ENCODE results near the gene FRMD4B. TPM values are rescaled to one million over a fixed set of nuclear protein-coding genes. Genes with fewer than 3 reads are reported as not detected.

The FRMD4B gene
- total and polyA plus RNA-seq, 2 experiments from 2014 or later = 6.4 to 12.8 TPM

- TF ChIP-seq, protein P1, sequence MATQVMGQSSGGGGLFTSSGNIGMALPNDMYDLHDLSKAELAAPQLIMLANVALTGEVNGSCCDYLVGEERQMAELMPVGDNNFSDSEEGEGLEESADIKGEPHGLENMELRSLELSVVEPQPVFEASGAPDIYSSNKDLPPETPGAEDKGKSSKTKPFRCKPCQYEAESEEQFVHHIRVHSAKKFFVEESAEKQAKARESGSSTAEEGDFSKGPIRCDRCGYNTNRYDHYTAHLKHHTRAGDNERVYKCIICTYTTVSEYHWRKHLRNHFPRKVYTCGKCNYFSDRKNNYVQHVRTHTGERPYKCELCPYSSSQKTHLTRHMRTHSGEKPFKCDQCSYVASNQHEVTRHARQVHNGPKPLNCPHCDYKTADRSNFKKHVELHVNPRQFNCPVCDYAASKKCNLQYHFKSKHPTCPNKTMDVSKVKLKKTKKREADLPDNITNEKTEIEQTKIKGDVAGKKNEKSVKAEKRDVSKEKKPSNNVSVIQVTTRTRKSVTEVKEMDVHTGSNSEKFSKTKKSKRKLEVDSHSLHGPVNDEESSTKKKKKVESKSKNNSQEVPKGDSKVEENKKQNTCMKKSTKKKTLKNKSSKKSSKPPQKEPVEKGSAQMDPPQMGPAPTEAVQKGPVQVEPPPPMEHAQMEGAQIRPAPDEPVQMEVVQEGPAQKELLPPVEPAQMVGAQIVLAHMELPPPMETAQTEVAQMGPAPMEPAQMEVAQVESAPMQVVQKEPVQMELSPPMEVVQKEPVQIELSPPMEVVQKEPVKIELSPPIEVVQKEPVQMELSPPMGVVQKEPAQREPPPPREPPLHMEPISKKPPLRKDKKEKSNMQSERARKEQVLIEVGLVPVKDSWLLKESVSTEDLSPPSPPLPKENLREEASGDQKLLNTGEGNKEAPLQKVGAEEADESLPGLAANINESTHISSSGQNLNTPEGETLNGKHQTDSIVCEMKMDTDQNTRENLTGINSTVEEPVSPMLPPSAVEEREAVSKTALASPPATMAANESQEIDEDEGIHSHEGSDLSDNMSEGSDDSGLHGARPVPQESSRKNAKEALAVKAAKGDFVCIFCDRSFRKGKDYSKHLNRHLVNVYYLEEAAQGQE (IDR thresholded peaks at IDR 0.05; ENCODE audit: unreplicated experiment) = no peak
Measured at GRCh38 chr3:69339760-69340159, 46.1 kb downstream of the FRMD4B start (continued).

DNA sequence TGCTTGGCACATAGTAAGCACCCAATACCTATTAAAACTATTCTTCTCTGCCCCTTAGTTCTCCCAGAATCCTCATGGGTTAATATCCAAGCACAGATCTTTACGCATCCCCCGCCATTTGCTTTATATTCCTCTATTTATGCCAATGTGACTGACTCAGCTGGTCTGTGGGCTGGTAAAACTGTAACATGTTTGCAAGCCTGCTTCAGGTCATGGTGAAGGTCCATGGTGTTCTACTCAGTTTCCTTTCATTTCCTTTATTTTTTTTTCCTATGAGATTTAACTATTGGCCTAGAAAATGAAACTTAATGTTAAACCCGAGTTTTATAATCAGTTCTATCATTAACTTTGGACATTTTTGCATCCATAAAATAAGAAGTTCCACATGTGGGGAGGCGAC lies 47.0 kb downstream of the FRMD4B start:
- Histone ChIP-seq H3K79me2 (replicated peaks; ENCODE audit: insufficient read depth) (no peaks in the 10 kb centered on the region), H3K4me3 (no peak overlapping the region), H3K9me2 (ENCODE audit: insufficient read depth) (no peaks in the 10 kb centered on the region), H3K4me2 (no peak overlapping the region), H3F3A (replicated peaks; ENCODE audit: low read depth) (no peaks in the 10 kb centered on the region), H2AFZ (no peak overlapping the region), H3K4me1 (ENCODE audit: insufficient read depth) (peaks cover 12% of the 10 kb centered on the region; the same call in 1 of the 2 replicates), H3K27ac (ENCODE audit: low read depth) (no peak overlapping the region), H3K36me3 (ENCODE audit: insufficient read depth) (no peaks in the 10 kb centered on the region), H4K20me1 (replicated peaks; ENCODE audit: insufficient read depth) (no peaks in the 10 kb centered on the region; the same call in 1 of the 2 replicates), H3K27me3 (ENCODE audit: insufficient read depth) (no peaks in the 10 kb centered on the region)
- H3K27ac Mint-ChIP-seq = no peak overlapping the region
- peaks cover 9% of the 10 kb centered on the region for H3K4me1 Mint-ChIP-seq
- ATAC-seq = no peak
- H3K27me3 Mint-ChIP-seq (ENCODE audit: insufficient read depth, low read depth, poor library complexity) = peaks cover 2% of the 10 kb centered on the region
- peaks cover 4% of the 10 kb centered on the region; the same call in 1 of the 3 replicates for H3K36me3 Mint-ChIP-seq (ENCODE audit: low read depth)
- DNase-seq (ENCODE audit: low spot score) = no peak
- H3K4me3 Mint-ChIP-seq = no peak overlapping the region
- peaks cover 7% of the 10 kb centered on the region; the same call in 1 of the 3 replicates for H3K9me3 Mint-ChIP-seq
- TF ChIP-seq STAT1 (IDR thresholded peaks at IDR 0.05; ENCODE audit: unreplicated experiment) (no peak), ZNF331 (CRISPR knock-in tag; IDR thresholded peaks at IDR 0.05; ENCODE audit: low read depth) (no peak), POLR2AphosphoS5 (IDR thresholded peaks at IDR 0.05; ENCODE audit: low read depth) (no peak), CREB1 (CRISPR knock-in tag; IDR thresholded peaks at IDR 0.05; ENCODE audit: low read depth) (no peak), NANOG (IDR thresholded peaks at IDR 0.05; ENCODE audit: borderline replicate concordance) (no peak), JUNB (IDR thresholded peaks at IDR 0.05; ENCODE audit: unreplicated experiment) (no peak), ZNF462 (CRISPR knock-in tag; IDR thresholded peaks at IDR 0.05) (no peak), ZNF114 (CRISPR knock-in tag; IDR thresholded peaks at IDR 0.05) (no peak), EZH2phosphoT487 (IDR thresholded peaks at IDR 0.05; ENCODE audit: unreplicated experiment) (no peak)
- TF ChIP-seq, protein P2, sequence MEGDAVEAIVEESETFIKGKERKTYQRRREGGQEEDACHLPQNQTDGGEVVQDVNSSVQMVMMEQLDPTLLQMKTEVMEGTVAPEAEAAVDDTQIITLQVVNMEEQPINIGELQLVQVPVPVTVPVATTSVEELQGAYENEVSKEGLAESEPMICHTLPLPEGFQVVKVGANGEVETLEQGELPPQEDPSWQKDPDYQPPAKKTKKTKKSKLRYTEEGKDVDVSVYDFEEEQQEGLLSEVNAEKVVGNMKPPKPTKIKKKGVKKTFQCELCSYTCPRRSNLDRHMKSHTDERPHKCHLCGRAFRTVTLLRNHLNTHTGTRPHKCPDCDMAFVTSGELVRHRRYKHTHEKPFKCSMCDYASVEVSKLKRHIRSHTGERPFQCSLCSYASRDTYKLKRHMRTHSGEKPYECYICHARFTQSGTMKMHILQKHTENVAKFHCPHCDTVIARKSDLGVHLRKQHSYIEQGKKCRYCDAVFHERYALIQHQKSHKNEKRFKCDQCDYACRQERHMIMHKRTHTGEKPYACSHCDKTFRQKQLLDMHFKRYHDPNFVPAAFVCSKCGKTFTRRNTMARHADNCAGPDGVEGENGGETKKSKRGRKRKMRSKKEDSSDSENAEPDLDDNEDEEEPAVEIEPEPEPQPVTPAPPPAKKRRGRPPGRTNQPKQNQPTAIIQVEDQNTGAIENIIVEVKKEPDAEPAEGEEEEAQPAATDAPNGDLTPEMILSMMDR (conservative IDR thresholded peaks at IDR 0.05; ENCODE audit: low read depth in 2 of 2) = no peak
- TF ChIP-seq, protein P3, sequence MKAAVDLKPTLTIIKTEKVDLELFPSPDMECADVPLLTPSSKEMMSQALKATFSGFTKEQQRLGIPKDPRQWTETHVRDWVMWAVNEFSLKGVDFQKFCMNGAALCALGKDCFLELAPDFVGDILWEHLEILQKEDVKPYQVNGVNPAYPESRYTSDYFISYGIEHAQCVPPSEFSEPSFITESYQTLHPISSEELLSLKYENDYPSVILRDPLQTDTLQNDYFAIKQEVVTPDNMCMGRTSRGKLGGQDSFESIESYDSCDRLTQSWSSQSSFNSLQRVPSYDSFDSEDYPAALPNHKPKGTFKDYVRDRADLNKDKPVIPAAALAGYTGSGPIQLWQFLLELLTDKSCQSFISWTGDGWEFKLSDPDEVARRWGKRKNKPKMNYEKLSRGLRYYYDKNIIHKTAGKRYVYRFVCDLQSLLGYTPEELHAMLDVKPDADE (IDR thresholded peaks at IDR 0.05) = no peak
